GM20000 (cell line): ENCODE data around the gene OR10H4.
"Not testable (repeated sequence)": the region's sequence is repeated elsewhere in the genome, so short reads cannot be mapped to it uniquely, and the experiment has no call there.

Experiments
- DNase-seq: peaks from one replicate; pipeline ENCODE4 v3.0.0; 2012; ENCODE audit warnings: low spot score
- CTCF ChIP-seq: IDR thresholded peaks from 2 replicates; pipeline ENCODE4 v1.5.1; 2012; ENCODE audit warnings: mild to moderate bottlenecking, control low read depth; ENCODE audit errors: extremely low read depth, missing control alignments

The OR10H4 gene

GRCh38 chr19:15976836-15977689, 28.3 kb downstream of the OR10H4 start:
- no peak for DNase-seq
- TF ChIP-seq CTCF = no peak

GRCh38 chr19:15977690-15978089, 28.9 kb downstream of the OR10H4 start:
- no peak for DNase-seq
- no peak for TF ChIP-seq CTCF

GRCh38 chr19:15979293-15979692, 30.5 kb downstream of the OR10H4 start:
- no peak for TF ChIP-seq CTCF
- no peak for DNase-seq

GRCh38 chr19:15985831-15986230, 37.0 kb downstream of the OR10H4 start:
- not testable (repeated sequence) for DNase-seq

- no peak for DNase-seq
- no peak for TF ChIP-seq CTCF
Measured at GRCh38 chr19:15986701-15987100, 37.9 kb downstream of the OR10H4 start.

- DNase-seq = no peak
- no peak for TF ChIP-seq CTCF
Measured at GRCh38 chr19:15989889-15990288, 41.1 kb downstream of the OR10H4 start.

GRCh38 chr19:15991602-15992001, 42.8 kb downstream of the OR10H4 start:
- no peak for DNase-seq
- TF ChIP-seq CTCF = no peak

- no peak for DNase-seq
Measured at GRCh38 chr19:15992014-15992413, 43.2 kb downstream of the OR10H4 start.

More at GRCh38 chr19:15992014-15992413, 43.2 kb downstream of the OR10H4 start:
- no peak for TF ChIP-seq CTCF
